Body of pancreas (tissue), 4 donors: ENCODE data around the gene GPATCH2.

ENCODE experiments used
- POLR2A ChIP-seq, 3 donors: fragments of 450-650 bp; IDR thresholded peaks; one replicate each; pipeline ENCODE4 v1.6.1; 2016; ENCODE audit warnings: antibody characterized with exemption in 3 of 3, mild to moderate bottlenecking in 2 of 3
- TF ChIP-seq, protein P1 (sequence below), 7 experiments: fragments of 450-650 bp in 4 of 7; fragments of 200-600 bp in 3 of 7; sonication (generic) in 3 of 7; IDR thresholded peaks; one replicate each; pipeline ENCODE4 v1.5.1; 2016 to 2019; ENCODE audit warnings: antibody characterized with exemption in 7 of 7

- no peak for TF ChIP-seq POLR2A (IDR thresholded peaks at IDR 0.05)
- TF ChIP-seq, protein P1, sequence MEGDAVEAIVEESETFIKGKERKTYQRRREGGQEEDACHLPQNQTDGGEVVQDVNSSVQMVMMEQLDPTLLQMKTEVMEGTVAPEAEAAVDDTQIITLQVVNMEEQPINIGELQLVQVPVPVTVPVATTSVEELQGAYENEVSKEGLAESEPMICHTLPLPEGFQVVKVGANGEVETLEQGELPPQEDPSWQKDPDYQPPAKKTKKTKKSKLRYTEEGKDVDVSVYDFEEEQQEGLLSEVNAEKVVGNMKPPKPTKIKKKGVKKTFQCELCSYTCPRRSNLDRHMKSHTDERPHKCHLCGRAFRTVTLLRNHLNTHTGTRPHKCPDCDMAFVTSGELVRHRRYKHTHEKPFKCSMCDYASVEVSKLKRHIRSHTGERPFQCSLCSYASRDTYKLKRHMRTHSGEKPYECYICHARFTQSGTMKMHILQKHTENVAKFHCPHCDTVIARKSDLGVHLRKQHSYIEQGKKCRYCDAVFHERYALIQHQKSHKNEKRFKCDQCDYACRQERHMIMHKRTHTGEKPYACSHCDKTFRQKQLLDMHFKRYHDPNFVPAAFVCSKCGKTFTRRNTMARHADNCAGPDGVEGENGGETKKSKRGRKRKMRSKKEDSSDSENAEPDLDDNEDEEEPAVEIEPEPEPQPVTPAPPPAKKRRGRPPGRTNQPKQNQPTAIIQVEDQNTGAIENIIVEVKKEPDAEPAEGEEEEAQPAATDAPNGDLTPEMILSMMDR (IDR thresholded peaks at IDR 0.05): no peak
Measured at GRCh38 chr1:217498209-217498608, 132.7 kb downstream of the GPATCH2 start.
